HG02763 (cell line): ENCODE measurements around the gene BCKDK.
"Not testable (repeated sequence)": the region's sequence is repeated elsewhere in the genome, so short reads cannot be mapped to it uniquely, and the experiment has no call there.

ENCODE experiments used
- ATAC-seq: cut with Tn5 transposase; IDR thresholded peaks from one replicate; pipeline ENCODE4 v1.9.1; 2021; ENCODE audit warnings: mild to moderate bottlenecking, moderate library complexity; ENCODE audit not compliant: unreplicated experiment

The BCKDK gene

GRCh38 chr16:31094424-31095120 is 13.6 kb upstream of the BCKDK start, which contains the start of gene VKORC1:
Gene VKORC1 (minus strand): TSS chr16:31094797. CDS start chr16:31094729, 68 bp downstream.
- ATAC-seq, result peak; percentile 85

GRCh38 chr16:31099860-31100638 is 8.1 kb upstream of the BCKDK start:
- ATAC-seq, result no peak

- ATAC-seq, result not testable (repeated sequence)
These were observed 7.1 kb upstream of the BCKDK start for GRCh38 chr16:31100876-31101641.

GRCh38 chr16:31105677-31106213 is 2.4 kb upstream of the BCKDK start:
- peak; percentile 40 for ATAC-seq

DNA sequence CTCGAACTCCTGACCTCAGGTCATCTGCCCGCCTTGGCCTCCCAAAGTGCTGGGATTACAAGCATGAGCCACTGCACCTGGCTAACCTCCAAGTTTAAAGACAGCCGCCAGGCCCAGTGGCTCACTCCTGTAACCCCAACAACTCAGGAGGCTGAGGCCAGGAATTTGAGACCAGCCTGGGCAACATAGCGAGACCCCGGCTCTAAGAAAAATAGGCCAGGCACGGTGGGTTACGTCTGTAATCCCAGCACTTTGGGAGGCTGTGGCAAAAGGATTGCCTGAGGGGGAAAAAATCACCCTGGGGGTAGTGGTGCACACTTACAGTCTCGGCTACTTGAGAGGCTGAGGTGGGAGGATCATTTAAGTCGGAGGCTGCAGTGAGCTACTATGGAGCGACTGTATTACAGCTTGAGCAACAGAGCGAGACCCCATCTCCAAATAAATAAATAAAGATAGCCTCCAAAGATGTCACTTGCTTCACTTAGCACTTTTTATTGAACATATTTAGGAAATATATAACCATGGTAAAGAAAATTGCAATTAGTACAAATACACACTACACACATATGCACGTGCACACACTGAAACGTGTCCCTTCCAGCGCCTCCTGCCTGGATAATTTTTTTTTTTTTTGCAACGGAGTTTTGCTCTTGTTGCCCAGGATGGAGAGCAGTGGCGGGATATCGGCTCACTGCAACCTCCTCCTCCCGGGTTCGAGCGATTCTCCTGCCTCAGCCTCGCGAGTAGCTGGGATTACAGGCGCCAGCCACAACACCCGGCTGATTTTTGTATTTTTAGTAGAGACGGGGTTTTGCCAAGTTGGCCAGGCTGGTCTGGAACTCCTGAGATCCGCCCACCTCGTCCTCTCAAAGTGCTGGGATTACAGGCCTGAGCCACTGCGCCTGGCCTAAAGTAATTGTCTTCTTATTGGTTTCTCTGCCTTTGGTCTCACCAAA is 1.4 kb upstream of the BCKDK start:
- no peak for ATAC-seq

DNA sequence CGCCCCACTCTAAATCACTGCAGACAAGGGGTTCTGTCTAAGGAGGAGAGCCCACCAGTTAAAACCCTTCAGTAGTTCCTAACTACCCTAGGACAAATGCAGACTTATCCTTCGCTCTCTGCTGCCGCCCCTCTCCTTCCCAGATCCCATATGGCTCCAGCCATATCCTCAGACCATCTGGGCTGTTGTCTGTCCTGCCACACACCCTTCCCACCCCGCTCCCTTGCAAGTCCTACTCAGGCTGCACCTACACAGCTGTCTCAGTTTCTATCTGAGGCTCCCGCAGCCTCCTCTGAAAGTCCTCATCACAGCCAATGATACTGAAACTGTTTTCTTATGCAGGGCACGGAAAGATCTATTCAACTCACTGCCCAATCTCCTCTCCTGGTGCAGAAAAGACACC is 720 bp upstream of the BCKDK start:
- ATAC-seq, result peak; percentile 49

DNA sequence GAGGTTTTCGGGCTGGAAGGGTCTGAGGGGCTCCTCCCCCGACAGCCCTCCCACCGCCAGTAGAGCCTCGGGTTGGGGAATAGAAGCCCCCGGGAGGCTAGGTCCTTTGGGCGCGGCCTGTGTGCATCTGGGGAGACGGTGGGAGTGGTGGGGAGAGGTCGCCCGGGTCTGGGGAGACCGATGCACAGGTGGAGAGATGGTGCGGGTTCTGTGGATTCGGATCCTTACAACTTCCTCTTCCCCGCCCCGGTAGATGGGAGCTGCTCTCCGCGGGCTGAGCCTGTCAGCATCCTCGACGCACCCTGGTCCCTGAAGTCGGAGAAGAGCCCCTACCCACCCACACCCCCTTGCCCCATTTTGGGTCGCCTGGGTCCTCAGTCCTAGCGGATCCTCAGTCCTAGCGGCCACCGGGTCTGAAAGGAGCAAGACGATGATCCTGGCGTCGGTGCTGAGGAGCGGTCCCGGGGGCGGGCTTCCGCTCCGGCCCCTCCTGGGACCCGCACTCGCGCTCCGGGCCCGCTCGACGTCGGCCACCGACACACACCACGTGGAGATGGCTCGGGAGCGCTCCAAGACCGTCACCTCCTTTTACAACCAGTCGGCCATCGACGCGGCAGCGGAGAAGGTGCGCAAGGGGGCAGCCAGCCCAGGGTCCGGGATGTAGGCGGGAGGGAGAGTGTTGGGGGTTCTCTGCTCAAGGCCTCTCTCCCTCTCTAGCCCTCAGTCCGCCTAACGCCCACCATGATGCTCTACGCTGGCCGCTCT is 790 bp downstream of the BCKDK start:
- ATAC-seq, result no peak

DNA sequence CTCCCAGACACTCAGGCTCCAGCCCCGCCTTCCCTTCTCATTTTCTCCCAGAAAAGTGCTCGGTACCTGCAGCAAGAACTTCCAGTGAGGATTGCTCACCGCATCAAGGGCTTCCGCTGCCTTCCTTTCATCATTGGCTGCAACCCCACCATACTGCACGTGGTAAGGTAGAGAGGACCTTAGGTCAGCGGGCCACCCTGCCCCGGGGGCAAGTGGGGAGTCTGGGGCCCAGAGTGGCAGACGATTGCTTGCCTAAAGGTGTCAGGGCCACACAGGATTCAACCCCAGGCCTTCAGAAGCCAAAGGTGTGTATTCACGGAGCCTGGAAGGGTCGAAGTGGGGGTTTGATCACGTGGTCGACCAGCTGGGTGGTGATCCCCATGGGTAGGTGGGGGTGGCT is 1.4 kb downstream of the BCKDK start:
- no peak for ATAC-seq

DNA sequence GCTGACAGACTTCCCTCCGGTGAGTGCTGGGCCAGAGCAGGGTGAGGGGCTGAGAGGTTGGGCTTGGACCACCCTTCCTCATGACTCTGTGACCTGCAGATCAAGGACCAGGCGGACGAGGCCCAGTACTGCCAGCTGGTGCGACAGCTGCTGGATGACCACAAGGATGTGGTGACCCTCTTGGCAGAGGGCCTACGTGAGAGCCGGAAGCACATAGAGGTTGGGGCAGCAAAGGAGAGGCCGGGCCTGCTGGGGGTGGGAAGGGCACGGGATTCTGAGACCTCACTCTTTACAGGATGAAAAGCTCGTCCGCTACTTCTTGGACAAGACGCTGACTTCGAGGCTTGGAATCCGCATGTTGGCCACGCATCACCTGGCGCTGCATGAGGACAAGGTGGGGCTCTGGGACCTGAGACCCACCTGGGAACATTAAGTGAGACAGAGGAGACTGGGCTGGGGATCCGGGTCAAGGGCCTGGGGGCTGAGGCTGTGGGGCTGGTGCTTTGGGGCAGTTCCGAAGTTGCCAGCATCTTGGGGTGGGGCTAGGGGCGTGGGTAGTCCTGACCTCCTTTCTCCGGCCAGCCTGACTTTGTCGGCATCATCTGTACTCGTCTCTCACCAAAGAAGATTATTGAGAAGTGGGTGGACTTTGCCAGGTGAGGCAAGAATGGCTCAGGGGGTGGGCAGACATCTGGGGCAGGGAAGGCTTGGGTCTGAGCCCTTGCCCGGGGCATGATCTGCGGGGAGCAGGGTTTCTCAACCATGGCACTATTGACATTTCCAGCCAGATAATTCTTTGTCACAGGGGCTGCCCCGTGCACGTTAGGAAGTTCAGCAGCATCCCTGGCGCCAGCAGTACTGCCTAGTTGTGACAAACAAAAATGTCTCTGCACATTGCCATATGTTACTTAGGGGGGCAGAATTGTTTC is 2.2 kb downstream of the BCKDK start:
- no peak for ATAC-seq

DNA sequence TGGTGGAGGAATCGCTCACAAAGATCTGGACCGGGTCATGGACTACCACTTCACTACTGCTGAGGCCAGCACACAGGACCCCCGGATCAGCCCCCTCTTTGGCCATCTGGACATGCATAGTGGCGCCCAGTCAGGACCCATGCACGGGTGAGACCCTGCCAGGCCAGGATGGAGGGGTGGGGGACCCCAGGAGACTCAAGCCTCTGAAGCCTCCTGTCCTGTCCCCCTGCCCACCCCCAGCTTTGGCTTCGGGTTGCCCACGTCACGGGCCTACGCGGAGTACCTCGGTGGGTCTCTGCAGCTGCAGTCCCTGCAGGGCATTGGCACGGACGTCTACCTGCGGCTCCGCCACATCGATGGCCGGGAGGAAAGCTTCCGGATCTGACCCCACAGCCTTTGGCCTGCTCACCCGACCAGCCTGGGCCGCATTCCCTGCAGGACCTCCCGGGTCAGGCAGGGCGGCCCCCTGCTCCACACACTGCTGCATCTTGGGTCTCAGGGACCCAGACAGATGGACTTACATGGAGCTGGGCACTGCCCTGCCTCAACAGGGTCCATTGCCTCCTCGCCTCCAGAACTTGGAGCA is 3.8 kb downstream of the BCKDK start:
- no peak for ATAC-seq

DNA sequence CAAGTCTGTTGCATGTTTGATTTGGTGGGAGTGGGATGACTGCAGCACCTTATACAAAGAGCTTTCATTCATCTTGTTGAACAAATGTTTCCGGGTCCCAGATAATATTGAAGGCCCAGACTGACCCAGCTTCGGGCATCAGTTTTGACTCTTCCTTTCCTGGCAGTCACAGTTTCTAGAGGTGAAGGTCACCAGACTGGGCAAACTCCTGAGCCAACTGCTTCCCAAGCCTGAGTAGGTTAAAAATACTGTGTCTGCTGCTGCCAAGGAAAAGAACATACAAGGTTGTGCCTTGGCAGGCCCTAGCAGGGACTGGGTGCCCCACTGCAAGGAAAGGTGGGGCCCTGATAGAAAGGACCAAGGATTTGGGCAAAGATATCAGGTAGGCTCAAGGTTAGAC is 4.5 kb downstream of the BCKDK start:
- ATAC-seq, result no peak

DNA sequence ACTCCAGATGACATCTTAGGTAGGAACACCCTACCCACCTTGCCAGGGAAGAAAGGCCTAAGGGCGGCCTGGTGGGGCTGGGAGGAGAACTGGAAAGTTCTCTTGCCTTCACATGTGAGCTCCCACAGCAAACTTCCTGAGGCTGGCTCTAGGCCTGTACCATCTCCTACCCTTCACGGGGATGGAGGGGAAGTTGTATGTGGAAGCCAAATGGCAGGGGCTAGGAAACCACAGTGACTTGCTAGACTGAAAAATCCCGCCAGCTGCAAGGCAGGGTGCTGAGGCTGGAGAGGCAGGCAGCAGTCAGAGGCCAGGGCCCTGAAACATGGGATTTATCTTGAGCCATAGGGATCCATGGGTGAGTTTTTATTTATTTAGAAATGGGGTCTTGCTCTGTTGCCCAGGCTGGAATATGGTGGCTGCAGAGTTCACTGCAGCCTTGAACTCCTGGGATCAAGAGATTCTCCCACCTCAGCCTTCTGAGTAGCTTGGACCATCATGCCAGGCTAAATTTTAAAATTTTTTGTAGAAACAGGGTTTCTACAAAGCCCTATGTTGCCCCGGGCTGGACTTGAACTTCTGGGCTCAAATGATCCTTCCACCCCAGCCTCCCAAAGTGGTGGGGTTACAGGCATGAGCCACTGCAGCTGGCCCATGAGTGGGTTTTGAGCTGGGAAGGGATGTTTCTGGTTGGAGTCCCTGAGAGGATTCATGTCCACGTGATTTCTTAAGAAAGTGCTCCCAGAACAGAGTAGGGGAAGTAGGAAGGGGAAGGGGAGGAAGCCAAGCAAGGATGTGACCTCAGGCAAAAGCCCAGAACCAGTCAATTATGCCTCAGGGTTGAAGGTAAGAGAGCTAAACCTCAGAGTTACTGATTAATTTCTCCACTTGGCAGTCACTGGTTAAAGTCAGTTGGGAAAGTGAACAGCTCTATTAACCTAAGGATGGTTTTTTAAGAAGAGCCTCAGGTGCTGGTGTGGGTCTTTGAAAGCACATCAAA is 5.2 kb downstream of the BCKDK start:
- no peak for ATAC-seq

GRCh38 chr16:31114468-31114867 is 6.3 kb downstream of the BCKDK start:
- no peak for ATAC-seq

- ATAC-seq, result peak; percentile 84
These were observed 9.4 kb downstream of the BCKDK start, which contains the start of gene KAT8 for GRCh38 chr16:31117384-31118222. Gene KAT8 (plus strand): TSS chr16:31117664. CDS start chr16:31117682, 18 bp downstream.

GRCh38 chr16:31118223-31119155 is 10.3 kb downstream of the BCKDK start:
- no peak for ATAC-seq
